GM12878 (cell line): ENCODE measurements around the gene OSER1. TPM values are rescaled to one million over a fixed set of nuclear protein-coding genes. Genes with fewer than 3 reads are reported as not detected.

ENCODE experiments used
- ATAC-seq: fragments of 200-7000 bp; cut with Tn5 transposase; 3 replicates; pipeline ENCODE4 v1.9.1; 2020; ENCODE audit warnings: mild to moderate bottlenecking, moderate library complexity
- BruUV-seq: library from RNA; stranded (reverse); fragments of 400-500 nt; replicated peaks from 2 replicates; lab custom pipeline; 2021; lab: Mats Ljungman, UMichigan
- CTCF ChIA-PET: fragments of 300-600 bp; sonication (Branson Sonifier 250); formaldehyde crosslinking; extraction: SDS; loops from one replicate; lab custom pipeline; 2021; ENCODE audit warnings: inconsistent platforms; lab: Yijun Ruan, JAX
- POLR2A ChIA-PET: fragments of 350-600 bp; formaldehyde crosslinking; extraction: SDS; loops from one replicate; lab custom pipeline; 2021; ENCODE audit warnings: inconsistent platforms; lab: Charles Lee
- RAD21 ChIA-PET: fragments of 300-600 bp; sonication (Branson Sonifier 250); formaldehyde crosslinking; loops from one replicate; lab custom pipeline; 2023; ENCODE audit warnings: antibody characterized with exemption; ENCODE audit not compliant: unreplicated experiment; lab: Charles Lee
- SMC1A ChIA-PET: fragments of 300-600 bp; sonication (Branson Sonifier 250); formaldehyde crosslinking; loops from one replicate; lab custom pipeline; 2023; ENCODE audit not compliant: unreplicated experiment, uncharacterized antibody; lab: Charles Lee
- DNase-seq: peaks from one replicate; pipeline ENCODE4 v3.0.0-alpha.2; 2011; ENCODE audit warnings: low read depth, low spot score
- FAIRE-seq: peaks from 3 replicates; lab custom pipeline; 2011; peaks lifted over from hg19 to GRCh38; lab: Jason Lieb, UNC
- H2AFZ ChIP-seq: 2 replicates; pipeline ENCODE4 v1.6.0; 2011; ENCODE audit warnings: low read depth, low read length, control low read depth; ENCODE audit not compliant: control insufficient read depth
- H3K27ac ChIP-seq: 2 replicates; pipeline ENCODE4 v1.5.1; 2011; ENCODE audit warnings: control low read depth; ENCODE audit not compliant: control insufficient read depth, insufficient read depth
- H3K27me3 ChIP-seq, 2 experiments: replicated peaks in 1 of 2; 2 replicates each; pipeline versions ENCODE4 v1.6.0 to v1.6.1; 2011; ENCODE audit warnings: low read length in 1 of 2; ENCODE audit not compliant: control insufficient read depth in 2 of 2, insufficient read depth in 2 of 2
- H3K36me3 ChIP-seq, 2 experiments: 2 replicates each; pipeline ENCODE4 v1.5.1; 2011; ENCODE audit warnings: low read length in 1 of 2; ENCODE audit not compliant: control insufficient read depth in 2 of 2, insufficient read depth in 2 of 2
- H3K4me1 ChIP-seq: 2 replicates; pipeline ENCODE4 v1.6.1; 2011; ENCODE audit warnings: mild to moderate bottlenecking, low read length, moderate library complexity, mixed read lengths; ENCODE audit not compliant: control insufficient read depth, insufficient read depth
- H3K4me2 ChIP-seq: 2 replicates; pipeline ENCODE4 v1.6.0; 2011; ENCODE audit warnings: control low read depth; ENCODE audit not compliant: control insufficient read depth, insufficient read depth
- H3K4me3 ChIP-seq: fragments of 200-600 bp; sonication (generic); 2 replicates; pipeline ENCODE4 v1.5.1; 2016
- H3K79me2 ChIP-seq: 2 replicates; pipeline ENCODE4 v1.6.0; 2011; ENCODE audit warnings: low read length; ENCODE audit not compliant: control insufficient read depth, insufficient read depth
- H3K9ac ChIP-seq: 2 replicates; pipeline ENCODE4 v1.8.0; 2011; ENCODE audit warnings: low read length, control low read depth, mixed read lengths; ENCODE audit not compliant: control insufficient read depth, insufficient read depth
- H3K9me3 ChIP-seq: replicated peaks from 3 replicates; pipeline ENCODE4 v1.5.1; 2011; ENCODE audit warnings: mild to moderate bottlenecking, low read length; ENCODE audit not compliant: control insufficient read depth, insufficient read depth
- H4K20me1 ChIP-seq: 2 replicates; pipeline ENCODE4 v1.6.0; 2011; ENCODE audit not compliant: control insufficient read depth, insufficient read depth
- LARP7 ChIP-seq: fragments of 450-650 bp; IDR thresholded peaks from 2 replicates; pipeline ENCODE4 v1.6.1; 2017; ENCODE audit warnings: mild to moderate bottlenecking
- PKNOX1 ChIP-seq: fragments of 450-650 bp; IDR thresholded peaks from 2 replicates; pipeline ENCODE4 v1.6.1; 2016; ENCODE audit warnings: mild to moderate bottlenecking
- WRNIP1 ChIP-seq: IDR thresholded peaks from 2 replicates; pipeline ENCODE4 v1.6.1; 2011; ENCODE audit warnings: low read depth, low read length, improper control_type of control experiment, borderline replicate concordance
- WGBS: methylation state at CpG from one replicate; pipeline ENCODE4 v1.1.6; 2016; ENCODE audit warnings: low lambda C conversion rate; ENCODE audit not compliant: insufficient replicate concordance, insufficient coverage; ENCODE audit errors: missing lambda C conversion rate; 5-methylcytosine and 5-hydroxymethylcytosine counted together
- in situ Hi-C: fragments of 300-500 bp; cut with MboI; formaldehyde crosslinking; loops from 9 replicates; pipeline ENCODE4 v1.14.3; 2018; ENCODE audit warnings: mixed read lengths
- intact Hi-C: fragments of 100-400 bp; cut with micrococcal nuclease; formaldehyde crosslinking; loops from one replicate; pipeline ENCODE4 v1.14.2; 2022; ENCODE audit not compliant: unreplicated experiment
- polyA plus RNA-seq, 11 experiments: library from polyadenylated mRNA; depleted of rRNA in 4 of 11; unstranded in 6 of 11; stranded (reverse) in 5 of 11; fragments of >200 nt; fragmentation: Nextera tagmentation in 4 of 11; fragmentation: Illumina TruSeq in 1 of 11; extraction: Ambion mirVana in 4 of 11; extraction: Trizol in 1 of 11; gene quantifications; 1 replicate in 1 of 11; 2 replicates in 10 of 11; pipeline versions ENCODE4 v1.2.1 to v1.2.3, GENCODE V29; 2011 to 2016; ENCODE audit warnings: inconsistent platforms in 2 of 11, missing spikeins in 2 of 11, low read depth in 1 of 11
- total RNA-seq, 4 experiments: library from RNA; depleted of rRNA in 3 of 4; stranded (reverse); fragments of >200 nt in 3 of 4; fragmentation: Illumina TruSeq in 1 of 4; extraction: Trizol in 1 of 4; gene quantifications; 2 replicates each; pipeline versions ENCODE4 v1.2.1 to v1.2.3, GENCODE V29; 2013 to 2021

Gene OSER1
- total and polyA plus RNA-seq, 10 of the 15 experiments (the other 5 are each of a cell fraction or from before 2014, with no cell fraction given): 19.3 to 63.8 (median 28.4) TPM

GRCh38 chr20:44188752-44189151 is 21.8 kb downstream of the OSER1 start:
- no peaks in the 10 kb centered on the region for H3K79me2 ChIP-seq
- WGBS: 45% methylated on average over 6 of the region's 6 CpGs
- H2AFZ ChIP-seq: no peak overlapping the region
- no peak overlapping the region for H3K9ac ChIP-seq
- H3K27ac ChIP-seq: no peak overlapping the region
- ATAC-seq: peak; percentile 20; the same call in 2 of the 3 replicates
- ChIA-PET POLR2A (interaction anchor here (0.6 kb wide), 1 partner anchor 78 kb away, joined by 3 read pairs; no protein-coding TSS in a partner anchor), CTCF (interaction anchor here (0.7 to 6.6 kb wide), 14 partner anchors 16 to 739 kb away, joined by 3 to 196 read pairs (median 6); partner anchors contain the start of gene FITM2)
- FAIRE-seq: no peak
- no peaks in the 10 kb centered on the region for H3K4me1 ChIP-seq
- no peak for TF ChIP-seq LARP7
- TF ChIP-seq PKNOX1: peak; percentile 38; the same call in 1 of the 2 replicates
- no peak for TF ChIP-seq WRNIP1
- TF ChIP-seq, all 136 proteins: peak for 1
- H3K4me3 ChIP-seq: no peak overlapping the region
- no peak overlapping the region for H3K4me2 ChIP-seq
- SMC1A ChIA-PET: interaction anchor here (0.8 to 4.3 kb wide), 6 partner anchors 28 to 193 kb away, joined by 3 to 51 read pairs (median 6); no protein-coding TSS in a partner anchor
- no peaks in the 10 kb centered on the region for H4K20me1 ChIP-seq
- RAD21 ChIA-PET: interaction anchor here (0.6 to 4.0 kb wide), 7 partner anchors 16 to 739 kb away, joined by 3 to 69 read pairs (median 4); no protein-coding TSS in a partner anchor
- BruUV-seq: no TSS peak
- H3K27me3 ChIP-seq: peaks cover 6 to 12% of the 10 kb centered on the region in 2 experiments; a peak in 3 of 4 replicates
- H3K9me3 ChIP-seq: no peaks in the 10 kb centered on the region
- intact Hi-C loops: no loop called here
- H3K36me3 ChIP-seq: no peaks in the 10 kb centered on the region
- in situ Hi-C loops: loop anchor here (5.0 kb wide), 1 partner anchor 71 kb away; no protein-coding TSS in a partner anchor
- DNase-seq: no peak
